ENCODE results near the gene ACADL. TPM values are rescaled to one million over a fixed set of nuclear protein-coding genes. Genes with fewer than 3 reads are reported as not detected.

Gene ACADL
- total RNA-seq, 1 experiment from 2014 or later: not detected

- no peak for TF ChIP-seq CBX3 (IDR thresholded peaks at IDR 0.05; ENCODE audit: low read depth)
- TF ChIP-seq ZNF274 (IDR thresholded peaks at IDR 0.05; ENCODE audit: low read depth, low read length): no peak
- TF ChIP-seq TCF7L2 (IDR thresholded peaks at IDR 0.05; ENCODE audit: borderline replicate concordance, extremely low read depth, insufficient read depth, insufficient read length): no peak
- no peak for TF ChIP-seq RAD21 (IDR thresholded peaks at IDR 0.05; ENCODE audit: low read depth)
- no peak for TF ChIP-seq ZBTB33 (IDR thresholded peaks at IDR 0.05; ENCODE audit: extremely low read depth, insufficient replicate concordance, low read length)
- no peak for TF ChIP-seq POLR2AphosphoS5 (IDR thresholded peaks at IDR 0.05; ENCODE audit: low read depth, low read length)
- TF ChIP-seq JUND (IDR thresholded peaks at IDR 0.05): no peak
- no peak for TF ChIP-seq CTCF (IDR thresholded peaks at IDR 0.05 in 2 of 3, conservative IDR thresholded peaks at IDR 0.05 in 1 of 3; ENCODE audit: borderline replicate concordance in 1 of 3, insufficient read depth in 1 of 3, low read depth in 2 of 3, low read length in 2 of 3)
- TF ChIP-seq SRF (IDR thresholded peaks at IDR 0.05; ENCODE audit: low read depth): no peak
- TF ChIP-seq CEBPB (IDR thresholded peaks at IDR 0.05; ENCODE audit: low read depth): no peak
- TF ChIP-seq FOSL1 (IDR thresholded peaks at IDR 0.05; ENCODE audit: low read depth): no peak
- no peak for TF ChIP-seq MAX (IDR thresholded peaks at IDR 0.05)
- TF ChIP-seq EZH2 (IDR thresholded peaks at IDR 0.05): no peak
- TF ChIP-seq EZH2phosphoT487 (IDR thresholded peaks at IDR 0.05; ENCODE audit: borderline replicate concordance): no peak
- no peak for TF ChIP-seq ELF1 (IDR thresholded peaks at IDR 0.05; ENCODE audit: borderline replicate concordance, low read depth)
- no peak for TF ChIP-seq SIN3A (IDR thresholded peaks at IDR 0.05; ENCODE audit: low read depth)
- TF ChIP-seq YY1 (IDR thresholded peaks at IDR 0.05; ENCODE audit: extremely low read depth, insufficient replicate concordance, low read depth, low read length): no peak
- no peak for TF ChIP-seq ZFX (IDR thresholded peaks at IDR 0.05)
- ChIA-PET RAD21 (ENCODE audit: low non-redundant PET in 1 of 2, low total read pairs in 2 of 2, uncharacterized antibody in 2 of 2, unreplicated experiment in 2 of 2) (no interaction called here), CTCF (interaction anchor here (2.8 kb wide), 1 partner anchor 11 kb away, joined by 11 read pairs; no protein-coding TSS in a partner anchor), POLR2A (no interaction called here)
- no peaks in the 10 kb centered on the region for H3K36me3 ChIP-seq (ENCODE audit: control insufficient read depth in 1 of 2, insufficient read depth in 2 of 2, low read length in 2 of 2)
- H3K9me2 ChIP-seq (ENCODE audit: insufficient read depth): no peaks in the 10 kb centered on the region
- no peak for ATAC-seq
- H3K4me2 ChIP-seq (ENCODE audit: low read length): no peak overlapping the region
- DNase-seq (ENCODE audit: low read depth, low spot score): no peak
- no peaks in the 10 kb centered on the region for H4K20me1 ChIP-seq (ENCODE audit: insufficient read depth)
- intact Hi-C loops (cut with micrococcal nuclease): no loop called here
- no peak overlapping the region for H2AFZ ChIP-seq (ENCODE audit: low read depth, low read length, poor library complexity, severe bottlenecking)
- no peaks in the 10 kb centered on the region for H3K9me3 ChIP-seq (ENCODE audit: control insufficient read depth in 1 of 2, insufficient read depth in 1 of 2, low read depth in 1 of 2, low read length in 2 of 2)
- H3K27ac ChIP-seq (ENCODE audit: low read depth, low read length): no peak overlapping the region
- no TSS peak for BruUV-seq (replicated peaks)
- no peak overlapping the region for H3K4me3 ChIP-seq (replicated peaks in 1 of 2; ENCODE audit: low read depth in 1 of 2, low read length in 2 of 2)
- H3K4me1 ChIP-seq (ENCODE audit: control insufficient read depth in 1 of 2, insufficient read depth in 2 of 2, low read length in 2 of 2): no peaks in the 10 kb centered on the region
- H3K27me3 ChIP-seq (ENCODE audit: insufficient read depth, low read length): no peaks in the 10 kb centered on the region
- H3K9ac ChIP-seq (ENCODE audit: low read length): no peak overlapping the region
- H3K79me2 ChIP-seq (ENCODE audit: insufficient read depth, low read length): no peaks in the 10 kb centered on the region
Measured at GRCh38 chr2:210210185-210210584, 15.1 kb downstream of the ACADL start.

All from HCT116 (cell line).